HEK293 (cell line): Measurements from ENCODE around the gene CRB2.

ENCODE experiments used
- CTCF ChIA-PET: fragments of 350-600 bp; formaldehyde crosslinking; extraction: SDS; loops from one replicate; lab custom pipeline; 2021; ENCODE audit warnings: antibody characterized with exemption; lab: Yijun Ruan, JAX
- POLR2A ChIA-PET: fragments of 300-600 bp; formaldehyde crosslinking; extraction: SDS; loops from one replicate; lab custom pipeline; 2020; ENCODE audit warnings: antibody characterized with exemption, inconsistent platforms; lab: Yijun Ruan, JAX
- H3K27ac ChIP-seq: fragments of 200-500 bp; sonication (Bioruptor generic); 2 replicates; pipeline ENCODE4 v1.5.1; 2014; ENCODE audit warnings: low read depth, low read length, control low read depth, inconsistent platforms; ENCODE audit errors: extremely low read depth
- H3K36me3 ChIP-seq, 2 experiments: fragments of 200-500 bp in 1 of 2; sonication (Bioruptor generic) in 1 of 2; 1 replicate in 1 of 2; 2 replicates in 1 of 2; pipeline ENCODE4 v1.5.1; 2014 to 2017; ENCODE audit warnings: inconsistent platforms in 2 of 2, low read length in 2 of 2; ENCODE audit not compliant: control insufficient read depth in 2 of 2, insufficient read depth in 1 of 2
- H3K4me1 ChIP-seq: fragments of 200-500 bp; sonication (Bioruptor generic); 2 replicates; pipeline ENCODE4 v1.5.1; 2014; ENCODE audit warnings: mild to moderate bottlenecking, low read length, inconsistent platforms; ENCODE audit not compliant: control insufficient read depth, insufficient read depth
- H3K4me3 ChIP-seq: 2 replicates; pipeline ENCODE4 v1.5.1; 2011; ENCODE audit warnings: low read depth, mild to moderate bottlenecking, control low read depth, low read length, moderate library complexity
- H3K9me3 ChIP-seq: fragments of 200-500 bp; sonication (Bioruptor generic); 2 replicates; pipeline ENCODE4 v1.5.1; 2014; ENCODE audit warnings: low read depth, low read length, inconsistent platforms; ENCODE audit not compliant: control insufficient read depth, insufficient read depth
- IKZF3 ChIP-seq: fragments of 450-650 bp; IDR thresholded peaks from 2 replicates; pipeline ENCODE4 v1.5.0; 2018; ENCODE audit warnings: missing biosample characterization, mild to moderate bottlenecking, missing genetic modification characterization, moderate library complexity
- KLF16 ChIP-seq: fragments of 450-650 bp; formaldehyde crosslinking; IDR thresholded peaks from 2 replicates; pipeline ENCODE4 v1.5.1; 2017; ENCODE audit warnings: missing biosample characterization, missing genetic modification characterization
- MEIS1 ChIP-seq: sonication (generic); formaldehyde crosslinking; IDR thresholded peaks from 2 replicates; pipeline ENCODE4 v1.8.1; 2022; ENCODE audit warnings: missing genetic modification reagents, mild to moderate bottlenecking, borderline replicate concordance
- PRDM1 ChIP-seq: fragments of 450-650 bp; formaldehyde crosslinking; IDR thresholded peaks from 2 replicates; pipeline ENCODE4; 2016; ENCODE audit warnings: missing biosample characterization, missing genetic modification characterization
- PRDM4 ChIP-seq: fragments of 450-650 bp; formaldehyde crosslinking; IDR thresholded peaks from 2 replicates; pipeline ENCODE4 v1.5.1; 2017; ENCODE audit warnings: missing biosample characterization, missing genetic modification characterization
- PRDM6 ChIP-seq: fragments of 450-650 bp; formaldehyde crosslinking; IDR thresholded peaks from 2 replicates; pipeline ENCODE4 v1.5.1; 2017; ENCODE audit warnings: missing biosample characterization, missing genetic modification characterization
- SCRT1 ChIP-seq: fragments of 450-650 bp; formaldehyde crosslinking; IDR thresholded peaks from 2 replicates; pipeline ENCODE4 v1.5.1; 2016; ENCODE audit warnings: missing biosample characterization, missing genetic modification characterization, borderline replicate concordance
- TRIM28 ChIP-seq: IDR thresholded peaks from 2 replicates; pipeline ENCODE4 v1.6.1; 2011; ENCODE audit warnings: low read length, control low read depth, borderline replicate concordance
- ZBTB17 ChIP-seq: fragments of 450-650 bp; formaldehyde crosslinking; IDR thresholded peaks from 2 replicates; pipeline ENCODE4 v1.5.1; 2016; ENCODE audit warnings: missing biosample characterization, missing genetic modification characterization
- ZBTB8A ChIP-seq: fragments of 450-650 bp; formaldehyde crosslinking; IDR thresholded peaks from 2 replicates; pipeline ENCODE4 v1.5.1; 2016; ENCODE audit warnings: missing biosample characterization, missing genetic modification characterization
- ZFP69B ChIP-seq: fragments of 450-650 bp; formaldehyde crosslinking; IDR thresholded peaks from 2 replicates; pipeline ENCODE4 v1.5.1; 2016; ENCODE audit warnings: missing biosample characterization, missing genetic modification characterization
- ZNF112 ChIP-seq: fragments of 450-650 bp; formaldehyde crosslinking; IDR thresholded peaks from 2 replicates; pipeline ENCODE4 v1.5.0; 2017; ENCODE audit warnings: missing biosample characterization, missing genetic modification characterization
- ZNF146 ChIP-seq: fragments of 450-650 bp; formaldehyde crosslinking; IDR thresholded peaks from 2 replicates; pipeline ENCODE4 v1.5.1; 2016; ENCODE audit warnings: missing biosample characterization, missing genetic modification characterization
- ZNF202 ChIP-seq: fragments of 450-650 bp; formaldehyde crosslinking; IDR thresholded peaks from 2 replicates; pipeline ENCODE4 v1.5.1; 2016; ENCODE audit warnings: missing biosample characterization, missing genetic modification characterization, borderline replicate concordance
- ZNF292 ChIP-seq: fragments of 450-650 bp; formaldehyde crosslinking; IDR thresholded peaks from 2 replicates; pipeline ENCODE4 v1.5.1; 2016; ENCODE audit warnings: low read depth, missing biosample characterization, missing genetic modification characterization, borderline replicate concordance
- ZNF302 ChIP-seq: fragments of 450-650 bp; formaldehyde crosslinking; IDR thresholded peaks from 2 replicates; pipeline ENCODE4 v1.5.1; 2016; ENCODE audit warnings: missing biosample characterization, missing genetic modification characterization, low read depth
- ZNF398 ChIP-seq: fragments of 450-650 bp; formaldehyde crosslinking; IDR thresholded peaks from 2 replicates; pipeline ENCODE4 v1.5.1; 2017; ENCODE audit warnings: missing biosample characterization, missing genetic modification characterization
- ZNF423 ChIP-seq: fragments of 450-650 bp; formaldehyde crosslinking; IDR thresholded peaks from 2 replicates; pipeline ENCODE4 v1.5.1; 2016; ENCODE audit warnings: missing biosample characterization, missing genetic modification characterization
- ZNF473 ChIP-seq: fragments of 450-650 bp; formaldehyde crosslinking; IDR thresholded peaks from 2 replicates; pipeline ENCODE4 v1.5.1; 2017; ENCODE audit warnings: missing biosample characterization, missing genetic modification characterization
- ZNF548 ChIP-seq: fragments of 450-650 bp; formaldehyde crosslinking; IDR thresholded peaks from 2 replicates; pipeline ENCODE4 v1.5.1; 2016; ENCODE audit warnings: missing biosample characterization, missing genetic modification characterization
- ZNF549 ChIP-seq: fragments of 450-650 bp; IDR thresholded peaks from 2 replicates; pipeline ENCODE4 v1.5.1; 2018; ENCODE audit warnings: missing biosample characterization, missing genetic modification characterization, mild to moderate bottlenecking, inconsistent platforms, moderate library complexity
- ZNF585B ChIP-seq: fragments of 450-650 bp; formaldehyde crosslinking; IDR thresholded peaks from 2 replicates; pipeline ENCODE4 v1.5.1; 2016; ENCODE audit warnings: missing biosample characterization, missing genetic modification characterization
- ZNF624 ChIP-seq: fragments of 450-650 bp; formaldehyde crosslinking; IDR thresholded peaks from 2 replicates; pipeline ENCODE4 v1.5.1; 2017; ENCODE audit warnings: missing biosample characterization, missing genetic modification characterization
- ZNF629 ChIP-seq: fragments of 450-650 bp; formaldehyde crosslinking; IDR thresholded peaks from 2 replicates; pipeline ENCODE4 v1.5.1; 2017; ENCODE audit warnings: missing biosample characterization, missing genetic modification characterization
- ZSCAN16 ChIP-seq: fragments of 450-650 bp; formaldehyde crosslinking; IDR thresholded peaks from 2 replicates; pipeline ENCODE4 v1.5.1; 2016; ENCODE audit warnings: missing biosample characterization, missing genetic modification characterization

Gene CRB2

GRCh38 chr9:123392802-123393201 lies 36.8 kb downstream of the CRB2 start:
- TF ChIP-seq ZNF624 (no peak), ZNF549 (tag by site-specific recombination) (no peak), ZNF146 (tag by site-specific recombination) (peak; percentile 81)
- Histone ChIP-seq H3K4me1 (no peaks in the 10 kb centered on the region), H3K4me3 (no peak overlapping the region), H3K27ac (no peak overlapping the region), H3K9me3 (no peaks in the 10 kb centered on the region), H3K36me3 (no peaks in the 10 kb centered on the region)
- CTCF ChIA-PET, result interaction anchor here (0.8 kb wide), 1 partner anchor 9 kb away, joined by 3 read pairs; no protein-coding TSS in a partner anchor
- POLR2A ChIA-PET, result no interaction called here

- ChIA-PET CTCF (interaction anchor here (1.4 to 1.7 kb wide), 2 partner anchors 9 to 40 kb away, joined by 3 to 8 read pairs; no protein-coding TSS in a partner anchor), POLR2A (interaction anchor here (1.1 kb wide), 1 partner anchor 9 kb away, joined by 3 read pairs; no protein-coding TSS in a partner anchor)
- H3K9me3 ChIP-seq, result no peaks in the 10 kb centered on the region
- no peak overlapping the region for H3K27ac ChIP-seq
- no peaks in the 10 kb centered on the region for H3K4me1 ChIP-seq
- H3K36me3 ChIP-seq, result no peaks in the 10 kb centered on the region
- H3K4me3 ChIP-seq, result no peak overlapping the region
- TF ChIP-seq ZBTB8A (tag by site-specific recombination), result peak; percentile 45
- no peak for TF ChIP-seq ZNF548 (tag by site-specific recombination)
Observed at GRCh38 chr9:123394291-123395235, 38.6 kb downstream of the CRB2 start.

- no peak overlapping the region for H3K4me3 ChIP-seq
- no peak overlapping the region for H3K27ac ChIP-seq
- no peaks in the 10 kb centered on the region for H3K4me1 ChIP-seq
- H3K36me3 ChIP-seq, result no peaks in the 10 kb centered on the region
- no peaks in the 10 kb centered on the region for H3K9me3 ChIP-seq
- POLR2A ChIA-PET, result interaction anchor here (1.1 kb wide), 1 partner anchor 10 kb away, joined by 3 read pairs; no protein-coding TSS in a partner anchor
- CTCF ChIA-PET, result interaction anchor here (0.7 to 1.7 kb wide), 3 partner anchors 9 to 1145 kb away, joined by 3 to 8 read pairs (median 3); no protein-coding TSS in a partner anchor
- TF ChIP-seq ZNF202 (no peak), TRIM28 (no peak), ZNF473 (tag by site-specific recombination) (no peak), PRDM1 (tag by site-specific recombination) (peak; percentile 63; the same call in 1 of the 2 replicates), ZNF423 (tag by site-specific recombination) (no peak), ZNF302 (tag by site-specific recombination) (no peak), ZBTB17 (tag by site-specific recombination) (no peak), ZNF629 (tag by site-specific recombination) (no peak), ZFP69B (no peak), IKZF3 (no peak), KLF16 (no peak), ZSCAN16 (no peak), SCRT1 (tag by site-specific recombination) (no peak), ZNF292 (tag by site-specific recombination) (no peak), ZNF624 (peak; percentile 72; the same call in 1 of the 2 replicates), ZNF398 (tag by site-specific recombination) (peak; percentile 76), ZNF112 (tag by site-specific recombination) (no peak), PRDM6 (no peak), PRDM4 (tag by site-specific recombination) (no peak), ZNF585B (tag by site-specific recombination) (no peak), MEIS1 (no peak)
Observed at GRCh38 chr9:123395276-123395688, 39.3 kb downstream of the CRB2 start.
